GM06990 (cell line): ENCODE measurements around the gene ITGA2.

Source experiments
- DNase-seq: peaks from one replicate; pipeline ENCODE4 v3.0.0-alpha.2; 2011; ENCODE audit not compliant: insufficient read length; ENCODE audit errors: extremely low read depth
- H3K27me3 ChIP-seq: replicated peaks from 2 replicates; pipeline ENCODE4 v1.6.0; 2011; ENCODE audit warnings: low read length; ENCODE audit not compliant: control insufficient read depth, insufficient read depth
- H3K36me3 ChIP-seq: 2 replicates; pipeline ENCODE4 v1.5.1; 2011; ENCODE audit warnings: low read length; ENCODE audit not compliant: control insufficient read depth, insufficient read depth
- H3K4me3 ChIP-seq: replicated peaks from 2 replicates; pipeline ENCODE4 v1.5.1; 2011; ENCODE audit warnings: low read depth, mild to moderate bottlenecking, control low read depth, low read length
- CTCF ChIP-seq: IDR thresholded peaks from 2 replicates; pipeline ENCODE4 v1.5.1; 2011; ENCODE audit warnings: low read length, control low read depth, mild to moderate bottlenecking, inconsistent platforms; ENCODE audit not compliant: insufficient read depth, poor library complexity, severe bottlenecking

The ITGA2 gene

GRCh38 chr5:53120165-53120564, 131.0 kb downstream of the ITGA2 start:
- Histone ChIP-seq H3K4me3 (no peak overlapping the region), H3K36me3 (no peaks in the 10 kb centered on the region), H3K27me3 (no peaks in the 10 kb centered on the region)
- no peak for DNase-seq
- no peak for TF ChIP-seq CTCF

GRCh38 chr5:53123702-53124101, 134.6 kb downstream of the ITGA2 start:
- TF ChIP-seq CTCF: no peak
- Histone ChIP-seq H3K27me3 (no peaks in the 10 kb centered on the region), H3K4me3 (no peak overlapping the region), H3K36me3 (no peaks in the 10 kb centered on the region)
- DNase-seq: no peak

GRCh38 chr5:53126521-53126920, 137.4 kb downstream of the ITGA2 start:
- Histone ChIP-seq H3K4me3 (no peak overlapping the region), H3K27me3 (no peaks in the 10 kb centered on the region), H3K36me3 (no peaks in the 10 kb centered on the region)
- no peak for TF ChIP-seq CTCF
- DNase-seq: no peak

GRCh38 chr5:53127107-53127506, 138.0 kb downstream of the ITGA2 start:
- TF ChIP-seq CTCF: no peak
- no peak for DNase-seq
- no peak overlapping the region for H3K4me3 ChIP-seq
- no peaks in the 10 kb centered on the region for H3K36me3 ChIP-seq
- no peaks in the 10 kb centered on the region for H3K27me3 ChIP-seq

- H3K27me3 ChIP-seq: no peaks in the 10 kb centered on the region
- no peak for DNase-seq
- no peak for TF ChIP-seq CTCF
- H3K36me3 ChIP-seq: no peaks in the 10 kb centered on the region
- no peak overlapping the region for H3K4me3 ChIP-seq
Observed at GRCh38 chr5:53128481-53128880, 139.3 kb downstream of the ITGA2 start.

- TF ChIP-seq CTCF: no peak
- no peaks in the 10 kb centered on the region for H3K27me3 ChIP-seq
- no peak for DNase-seq
Observed at GRCh38 chr5:53130266-53130665, 141.1 kb downstream of the ITGA2 start.

More at GRCh38 chr5:53130266-53130665, 141.1 kb downstream of the ITGA2 start:
- no peaks in the 10 kb centered on the region for H3K36me3 ChIP-seq
- no peak overlapping the region for H3K4me3 ChIP-seq
